HG02623 (cell line): ENCODE data around the gene APBB2.
A peak's percentile ranks its signal among the peaks of the same experiment; 100 is the strongest.
"Not testable (repeated sequence)": the region's sequence is repeated elsewhere in the genome, so short reads cannot be mapped to it uniquely, and the experiment has no call there.

Experiments used
- ATAC-seq: cut with Tn5 transposase; IDR thresholded peaks from one replicate; pipeline ENCODE4 v1.9.1; 2021; ENCODE audit warnings: moderate library complexity; ENCODE audit not compliant: unreplicated experiment

Gene APBB2

GRCh38 chr4:41029098-41029497 lies 185.2 kb downstream of the APBB2 start:
- ATAC-seq = no peak

DNA sequence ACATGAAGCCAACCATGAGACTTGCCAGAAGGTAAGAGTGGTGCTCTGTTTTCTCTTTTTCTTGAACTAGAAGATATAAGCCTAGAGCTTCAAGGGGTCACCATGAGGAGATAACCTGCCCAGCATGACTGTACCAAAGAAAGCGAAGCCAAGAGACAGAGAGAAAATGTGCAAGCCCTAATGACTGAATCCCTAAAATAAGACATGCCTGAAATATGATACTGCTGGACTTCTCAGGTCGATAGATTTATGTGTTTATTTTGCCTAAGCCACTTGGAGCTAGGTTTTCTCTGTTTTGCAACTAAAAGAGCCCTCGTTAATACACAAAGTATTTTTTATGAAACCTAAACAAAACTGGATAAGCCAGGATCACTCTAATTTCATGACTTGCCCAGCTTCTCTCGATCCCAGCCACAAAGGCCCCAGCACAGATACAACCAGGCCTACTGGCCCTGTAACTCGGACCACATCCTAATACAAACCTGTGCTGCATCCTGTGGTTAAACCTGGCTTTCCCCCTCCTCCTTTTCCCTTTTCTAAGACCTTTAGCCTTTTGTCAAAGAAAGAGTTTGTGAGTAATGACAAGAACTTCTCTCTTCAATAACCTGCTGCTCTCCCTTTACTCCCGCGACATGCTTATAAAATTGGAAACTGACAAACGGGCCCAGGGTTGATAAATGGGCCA lies 185.8 kb downstream of the APBB2 start:
- no peak for ATAC-seq

DNA sequence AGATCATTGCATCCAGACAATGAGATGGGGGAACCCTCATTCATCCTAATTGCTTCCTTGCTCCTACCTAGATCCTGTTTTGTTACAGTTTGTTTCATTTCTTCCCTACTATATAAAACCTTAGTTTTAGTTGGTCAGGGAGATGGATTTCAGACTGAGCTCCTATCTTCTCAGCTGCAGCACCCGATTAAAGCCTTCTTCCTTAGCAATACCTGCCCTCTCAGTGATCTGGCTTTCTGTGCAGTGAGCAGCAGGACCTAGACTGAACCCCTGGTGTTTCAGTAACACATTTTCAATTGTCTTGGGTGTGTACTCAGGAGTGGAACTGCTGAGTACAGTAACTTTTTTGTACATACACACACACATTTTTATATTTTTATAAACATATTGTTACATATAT lies 187.4 kb downstream of the APBB2 start:
- ATAC-seq = no peak

DNA sequence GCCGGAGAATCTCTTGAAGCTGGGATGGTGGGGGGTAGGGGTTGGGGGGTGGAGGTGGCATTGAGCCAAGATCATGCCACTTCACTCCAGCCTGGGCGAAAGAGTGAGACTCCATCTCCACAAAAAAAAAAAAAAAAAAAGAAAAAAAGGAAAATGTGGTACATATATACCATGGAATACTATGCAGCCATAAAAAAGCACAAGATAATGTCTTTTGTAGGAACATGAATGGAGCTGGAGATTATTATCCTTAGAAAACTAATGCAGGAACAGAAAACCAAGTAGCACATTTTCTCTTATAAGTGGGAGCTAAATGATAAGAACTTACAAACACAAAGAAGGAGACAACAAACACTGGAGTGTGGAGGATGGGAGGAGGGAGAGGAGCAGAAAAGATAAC lies 188.5 kb downstream of the APBB2 start:
- no peak for ATAC-seq

GRCh38 chr4:41024556-41025491 lies 189.5 kb downstream of the APBB2 start:
- no peak for ATAC-seq

DNA sequence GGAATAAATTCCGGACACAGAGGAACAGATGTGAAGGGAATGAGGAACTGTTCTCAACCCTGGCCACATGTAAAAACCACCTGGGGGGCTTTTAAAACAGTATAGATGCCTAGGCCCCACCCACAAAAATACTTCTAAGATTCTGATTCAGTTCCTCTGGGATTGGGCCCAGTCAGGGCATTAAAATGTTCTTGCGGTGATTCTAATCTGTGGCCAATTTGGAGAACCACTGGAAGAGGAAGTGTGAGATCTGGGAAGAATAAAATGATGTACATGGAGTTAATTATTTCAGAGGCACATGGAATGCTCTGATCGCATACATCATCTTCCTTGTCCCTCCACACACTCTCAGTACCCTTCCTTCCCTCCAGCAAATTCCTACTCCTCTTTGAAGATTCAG lies 192.2 kb downstream of the APBB2 start:
- ATAC-seq = no peak

- ATAC-seq = no peak
Measured at GRCh38 chr4:41015016-41015675, 199.2 kb downstream of the APBB2 start.

GRCh38 chr4:41014158-41014557 lies 200.2 kb downstream of the APBB2 start:
- ATAC-seq = no peak

- no peak for ATAC-seq
Measured at GRCh38 chr4:41013746-41014145, 200.6 kb downstream of the APBB2 start.

DNA sequence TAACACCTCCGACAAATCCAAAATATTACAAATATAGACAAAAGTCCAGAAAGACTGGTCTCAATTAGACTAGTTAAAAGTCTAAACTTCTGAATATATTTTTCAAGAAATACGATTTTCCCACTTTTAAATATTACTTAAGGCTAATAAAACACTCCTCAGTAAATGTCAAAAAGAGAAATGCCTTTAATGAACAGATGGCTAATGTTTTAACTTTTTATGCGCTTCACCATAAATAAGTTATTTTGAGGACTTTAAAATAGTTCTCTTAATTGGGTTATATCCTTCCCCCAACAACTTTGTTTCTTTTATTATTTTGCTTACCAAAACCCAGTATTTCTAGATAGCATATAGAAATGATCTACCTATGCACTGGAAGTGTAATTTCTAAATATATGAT lies 201.4 kb downstream of the APBB2 start:
- ATAC-seq = no peak

DNA sequence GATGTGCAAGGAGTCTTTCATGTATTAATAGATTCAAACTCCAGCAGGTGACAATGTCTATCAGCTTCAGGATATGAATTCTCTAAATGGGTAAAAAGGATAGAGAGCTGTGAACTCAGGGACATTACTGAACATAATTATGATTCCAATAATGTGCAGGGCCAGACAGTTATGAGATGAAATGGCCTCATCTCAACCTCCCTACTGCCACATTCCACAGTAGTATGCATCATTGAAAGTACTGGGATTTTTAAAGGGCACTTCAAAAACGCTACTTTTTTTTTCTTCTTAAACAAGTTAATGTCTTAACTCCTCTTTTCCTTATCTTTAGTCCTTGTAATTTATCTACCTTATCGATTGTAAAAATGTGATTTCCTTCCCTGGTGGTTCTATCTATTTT lies 202.0 kb downstream of the APBB2 start:
- ATAC-seq = no peak

GRCh38 chr4:41009411-41009810 lies 204.9 kb downstream of the APBB2 start:
- ATAC-seq = no peak

DNA sequence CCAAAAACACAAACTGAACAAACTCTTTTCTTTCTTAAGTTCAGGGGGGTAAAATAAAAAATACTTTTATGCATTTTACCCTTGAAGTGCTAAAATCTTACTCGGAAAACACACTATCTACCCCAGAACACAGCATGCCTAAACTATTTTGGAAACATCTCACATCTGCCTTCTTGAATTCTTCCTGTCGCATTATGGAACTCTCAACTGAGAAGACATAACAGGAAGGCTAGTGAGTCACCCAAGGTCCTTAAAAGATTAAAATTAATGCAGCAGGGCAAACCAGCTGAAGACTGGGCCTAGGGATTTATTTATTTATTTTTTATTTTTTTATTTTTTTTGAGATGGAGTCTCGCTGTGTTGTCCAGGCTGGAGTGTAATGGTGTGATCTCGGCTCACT lies 208.2 kb downstream of the APBB2 start:
- ATAC-seq = no peak

DNA sequence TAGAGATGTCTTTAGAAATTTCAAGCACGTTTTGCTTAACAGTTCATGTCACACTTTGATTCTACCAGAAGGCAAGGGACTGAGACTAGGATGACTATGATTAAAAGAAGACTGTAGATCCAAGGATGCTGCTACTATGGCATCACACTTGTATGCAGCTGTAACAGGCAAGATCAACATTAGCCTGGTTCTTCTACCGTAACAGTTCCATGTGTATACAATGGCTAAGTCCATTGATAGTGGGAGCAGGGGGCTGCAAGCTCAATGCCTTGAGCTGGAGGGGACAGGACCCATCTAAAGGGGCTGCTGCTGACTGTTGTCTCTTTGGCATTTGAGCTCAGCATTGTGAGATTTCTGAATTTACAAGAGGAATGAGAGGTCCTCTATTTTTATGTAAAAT lies 212.0 kb downstream of the APBB2 start:
- no peak for ATAC-seq

DNA sequence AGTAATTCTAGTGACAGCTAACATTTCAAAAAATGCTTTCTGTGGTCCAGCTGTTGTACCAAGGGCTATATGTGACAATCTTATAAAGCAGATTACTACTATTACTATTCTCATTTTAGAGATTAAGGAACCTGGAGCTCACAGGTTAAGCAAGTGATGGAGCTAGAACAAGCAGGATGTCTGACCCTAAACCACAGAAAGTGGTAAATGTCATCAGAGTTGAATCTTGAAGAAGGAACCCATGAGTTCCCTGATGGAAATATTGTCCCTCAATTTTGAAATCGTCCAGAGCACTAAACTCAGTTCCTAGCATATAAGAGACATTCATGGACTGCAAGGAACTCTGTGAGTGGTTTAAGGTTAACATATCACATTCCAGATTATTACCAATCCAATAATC lies 214.0 kb downstream of the APBB2 start:
- no peak for ATAC-seq

DNA sequence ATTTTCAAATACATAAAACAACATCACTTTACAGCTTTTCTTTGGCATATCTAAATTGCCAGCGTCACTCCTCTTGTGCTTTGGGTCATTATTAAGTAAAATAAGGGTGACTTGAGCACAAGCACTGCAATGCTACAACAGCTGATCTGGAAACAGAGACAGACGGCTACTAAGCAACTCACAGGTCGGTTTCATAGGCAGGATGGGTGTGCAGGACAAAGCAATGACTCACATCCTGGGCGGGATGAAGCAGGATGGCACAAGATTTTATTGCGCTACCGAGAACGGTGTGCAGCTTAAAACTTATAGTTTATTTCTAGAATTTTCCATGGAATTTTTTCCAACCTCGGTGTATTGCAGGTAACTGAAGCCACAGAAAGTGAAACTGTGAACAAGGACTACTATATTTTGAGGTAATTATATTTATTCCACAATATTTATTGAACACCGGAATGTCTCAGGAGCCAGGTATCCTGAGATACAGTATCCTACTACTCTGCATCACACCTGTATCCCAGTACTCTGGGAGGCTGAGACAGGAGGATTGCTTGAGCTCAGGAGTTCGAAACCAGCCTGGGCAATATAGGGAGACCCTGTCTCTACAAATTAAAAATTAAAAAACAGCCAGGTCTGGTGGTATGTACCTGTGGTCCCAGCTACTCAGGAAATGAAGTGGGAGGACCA lies 215.5 kb downstream of the APBB2 start:
- ATAC-seq = no peak

GRCh38 chr4:40995850-40996249 lies 218.5 kb downstream of the APBB2 start:
- no peak for ATAC-seq

DNA sequence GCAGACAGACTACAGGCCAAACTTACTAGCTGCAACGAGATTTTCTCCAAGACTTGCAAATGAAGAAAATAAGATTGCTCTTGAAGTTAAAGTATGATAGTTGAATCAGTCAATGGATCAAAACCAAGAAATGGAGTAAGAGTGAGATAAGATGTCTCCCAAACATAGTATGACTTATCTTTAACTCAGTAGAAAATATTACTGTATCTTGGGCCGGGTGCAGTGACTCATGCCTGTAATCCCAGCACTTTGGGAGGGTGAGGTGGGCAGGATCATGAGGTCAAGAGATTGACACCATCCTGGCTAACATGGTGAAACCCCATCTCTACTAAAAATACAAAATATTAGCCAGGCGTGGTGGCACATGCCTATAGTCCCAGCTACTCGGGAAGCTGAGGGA lies 220.0 kb downstream of the APBB2 start:
- ATAC-seq = not testable (repeated sequence)

DNA sequence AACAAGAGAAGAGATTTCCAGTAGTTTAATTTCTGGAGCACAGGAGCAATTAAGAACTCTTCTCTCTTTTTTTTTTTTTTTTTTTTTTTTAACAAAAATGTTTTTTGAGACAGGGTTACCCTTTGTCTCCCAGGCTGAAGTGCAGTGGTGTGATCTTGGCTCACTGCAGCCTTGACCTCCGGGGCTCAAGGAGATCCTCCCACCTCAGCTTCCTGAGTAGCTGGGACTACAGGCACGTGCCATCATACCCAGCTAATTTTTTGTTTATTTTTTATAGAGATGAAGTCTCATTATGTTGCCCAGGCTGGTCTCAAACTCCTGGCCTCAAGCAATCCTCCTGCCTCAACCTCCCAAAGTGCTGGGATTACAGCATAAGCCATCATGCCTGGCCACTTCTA lies 221.0 kb downstream of the APBB2 start:
- ATAC-seq = not testable (repeated sequence)

GRCh38 chr4:40992472-40993295 lies 221.7 kb downstream of the APBB2 start:
- ATAC-seq = peak; percentile 64
